NCI-H345 treated with DMSO at 0.1 percent for 48 hours (cell line): ENCODE results near the gene TNP2.
"Not testable (repeated sequence)": the region's sequence is repeated elsewhere in the genome, so short reads cannot be mapped to it uniquely, and the experiment has no call there.

Experiments
- DNase-seq: peaks from one replicate; lab custom pipeline; 2025; ENCODE audit not compliant: unreplicated experiment; lab: John Stamatoyannopoulos, UW

TNP2 gene

DNA sequence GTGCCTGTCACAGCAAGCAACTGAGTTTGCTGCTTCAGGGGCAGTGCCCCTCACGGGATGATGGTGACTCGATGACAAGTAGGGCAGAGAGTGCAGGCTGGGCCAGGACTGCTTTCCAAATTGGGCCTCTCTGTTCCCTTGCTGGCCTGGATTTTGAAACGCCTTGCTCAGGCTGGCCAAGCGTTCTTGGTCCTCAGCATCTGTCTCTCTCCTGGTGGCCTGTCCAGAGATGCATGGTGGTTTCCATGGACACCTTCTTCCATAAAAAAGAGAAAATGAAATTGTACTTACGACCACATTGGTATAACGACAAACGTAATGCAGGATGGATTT is 31.4 kb upstream of the TNP2 start:
- no peak for DNase-seq

- no peak for DNase-seq
Observed at GRCh38 chr16:11299865-11300559, 30.9 kb upstream of the TNP2 start.

GRCh38 chr16:11298950-11299547 is 29.9 kb upstream of the TNP2 start:
- DNase-seq = not testable (repeated sequence)

DNA sequence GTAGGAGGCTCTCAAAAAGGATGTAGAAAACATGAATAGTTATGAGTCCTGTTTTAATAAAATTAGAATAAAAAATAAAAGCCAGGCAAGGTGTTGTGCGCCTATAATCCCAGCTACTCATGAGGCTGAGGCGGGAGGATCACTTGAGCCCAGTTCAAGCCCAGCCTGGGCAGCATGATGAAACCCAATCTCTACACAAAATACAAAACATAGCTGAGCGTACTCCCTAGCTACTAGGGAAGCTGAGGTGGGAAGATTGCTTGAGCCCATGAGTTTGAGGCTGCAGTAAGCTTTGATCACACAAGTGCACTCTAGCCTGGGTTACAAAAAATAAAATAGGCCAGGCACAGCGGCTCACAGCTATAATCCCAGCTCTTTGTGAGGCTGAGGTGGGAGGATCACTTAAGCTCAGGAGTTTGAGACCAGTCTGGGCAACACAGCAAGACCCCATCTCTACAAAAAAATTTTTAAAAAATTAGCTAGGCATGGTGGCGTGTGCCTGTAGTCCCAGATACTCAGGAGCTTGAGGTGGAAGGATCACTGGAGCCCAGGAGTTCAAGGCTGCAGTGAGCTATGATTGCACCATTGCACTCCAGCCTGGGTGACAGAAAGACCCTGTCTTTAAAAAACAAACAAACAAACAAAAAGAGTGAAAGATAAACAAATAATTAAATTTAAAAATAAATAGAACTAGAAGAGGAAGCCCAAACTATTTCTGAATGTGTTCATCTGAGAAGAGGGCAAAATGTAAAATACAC is 29.2 kb upstream of the TNP2 start:
- no peak for DNase-seq

- peak; percentile 36 for DNase-seq
Observed at GRCh38 chr16:11297492-11298142, 28.5 kb upstream of the TNP2 start.

GRCh38 chr16:11296706-11297491 is 27.8 kb upstream of the TNP2 start:
- no peak for DNase-seq

GRCh38 chr16:11296351-11296705 is 27.2 kb upstream of the TNP2 start:
- no peak for DNase-seq

DNA sequence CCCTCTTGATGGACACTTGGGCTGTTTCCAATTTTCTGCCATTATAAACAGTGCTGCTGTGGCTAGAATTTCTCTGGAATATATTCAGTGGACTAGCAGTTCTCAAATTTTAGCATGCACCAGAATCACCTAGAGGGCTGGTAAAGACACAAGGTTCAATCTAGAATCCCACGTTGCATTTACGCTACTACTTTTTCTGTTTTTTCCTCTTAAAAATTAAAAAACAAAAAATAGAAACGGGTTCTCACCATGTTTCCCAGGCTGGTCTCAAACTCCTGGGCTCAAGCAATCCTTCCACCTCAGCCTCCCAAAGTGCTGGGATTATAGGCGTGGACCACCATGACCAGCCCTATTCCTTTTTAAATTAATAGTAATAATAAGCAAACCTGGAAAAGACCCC is 26.5 kb upstream of the TNP2 start:
- DNase-seq = no peak

DNA sequence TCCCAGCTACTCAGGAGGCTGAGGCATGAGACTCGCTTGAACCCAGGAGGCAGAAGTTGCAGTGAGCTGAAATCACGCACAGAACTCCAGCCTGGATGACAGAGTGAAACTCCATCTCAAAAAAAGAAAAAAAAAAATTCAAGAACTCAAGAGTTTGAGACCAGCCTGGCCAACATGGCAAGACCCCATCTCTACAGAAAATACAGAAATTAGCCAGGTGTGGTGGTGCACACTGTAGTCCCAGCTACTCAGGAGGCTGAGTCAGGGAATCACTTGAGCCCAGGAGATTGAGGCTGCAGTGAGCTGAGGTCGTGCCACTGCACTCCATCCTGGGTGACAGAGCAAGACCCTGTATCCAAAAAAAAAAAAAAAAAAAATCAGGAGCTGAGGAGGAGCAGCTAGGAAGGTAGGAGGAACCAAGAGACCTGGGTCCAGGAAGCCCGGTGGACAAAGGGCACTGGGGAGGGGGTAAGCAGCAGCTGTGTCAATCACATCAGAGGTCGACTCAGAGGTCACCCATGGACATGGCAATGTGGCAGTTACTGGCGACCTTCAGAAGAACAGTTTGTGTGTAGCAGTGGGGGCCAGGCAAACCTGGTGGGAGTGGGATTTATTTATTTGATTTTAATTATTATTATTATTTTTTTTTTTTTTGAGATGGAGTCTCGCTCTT is 23.1 kb upstream of the TNP2 start:
- no peak for DNase-seq

GRCh38 chr16:11291091-11291703 is 22.1 kb upstream of the TNP2 start:
- no peak for DNase-seq

DNA sequence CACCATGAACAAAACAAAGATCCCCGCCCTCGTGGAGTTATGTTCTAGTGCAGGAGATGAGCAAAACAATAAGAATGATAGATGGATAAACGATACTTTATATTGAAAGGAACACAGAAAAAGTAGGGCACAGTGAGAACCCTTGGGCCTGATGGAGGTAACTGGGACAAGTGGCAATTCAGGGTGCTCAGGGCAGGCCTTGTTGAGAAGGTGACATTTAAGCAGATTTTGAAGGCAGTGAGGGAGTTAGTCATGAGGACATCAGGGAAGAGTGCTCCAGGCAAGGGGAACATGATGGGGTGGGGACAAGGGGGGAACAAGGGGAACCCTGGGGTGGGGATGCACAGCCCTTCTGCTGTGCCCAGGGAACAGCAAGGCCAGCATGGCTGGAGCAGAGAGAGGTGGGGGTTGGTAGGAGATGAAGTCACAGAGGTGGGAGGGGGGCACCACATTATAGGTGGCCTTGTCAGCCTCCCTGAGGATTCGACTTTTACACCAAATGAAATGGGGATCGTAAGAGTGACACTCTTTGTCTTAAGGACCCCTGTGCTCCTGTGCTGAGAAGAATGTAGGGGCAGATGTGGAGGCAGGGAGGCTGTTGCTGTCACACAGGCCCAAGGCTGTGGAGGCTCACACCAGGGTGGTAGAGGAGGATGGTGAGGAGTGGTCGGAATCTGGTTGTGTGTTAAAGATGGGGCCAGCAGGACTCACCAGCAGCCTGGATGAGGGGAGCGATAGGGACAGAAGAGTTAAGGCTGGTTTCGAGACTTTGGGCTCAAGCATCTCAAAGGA is 21.2 kb upstream of the TNP2 start:
- no peak for DNase-seq

GRCh38 chr16:11289696-11290095 is 20.6 kb upstream of the TNP2 start:
- not testable (repeated sequence) for DNase-seq

DNA sequence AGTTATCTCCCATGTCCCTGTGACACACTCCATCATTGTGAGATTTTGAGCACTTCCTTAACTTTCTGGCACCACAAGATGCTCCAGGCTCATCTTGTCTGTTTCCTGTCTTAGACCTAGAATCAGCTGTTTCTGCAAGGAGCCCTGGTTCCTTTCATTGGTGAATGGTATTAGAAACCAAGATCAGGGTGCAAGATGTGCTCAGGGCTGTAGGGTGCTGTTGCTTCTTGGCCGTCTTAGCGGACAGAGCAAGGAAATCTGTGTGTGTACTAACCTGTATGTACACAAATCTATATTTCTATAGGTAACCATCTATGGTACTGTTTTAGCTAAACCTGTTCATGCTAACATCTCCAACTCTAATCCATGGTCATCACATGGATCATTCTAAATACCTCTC is 20.1 kb upstream of the TNP2 start:
- DNase-seq = no peak

DNA sequence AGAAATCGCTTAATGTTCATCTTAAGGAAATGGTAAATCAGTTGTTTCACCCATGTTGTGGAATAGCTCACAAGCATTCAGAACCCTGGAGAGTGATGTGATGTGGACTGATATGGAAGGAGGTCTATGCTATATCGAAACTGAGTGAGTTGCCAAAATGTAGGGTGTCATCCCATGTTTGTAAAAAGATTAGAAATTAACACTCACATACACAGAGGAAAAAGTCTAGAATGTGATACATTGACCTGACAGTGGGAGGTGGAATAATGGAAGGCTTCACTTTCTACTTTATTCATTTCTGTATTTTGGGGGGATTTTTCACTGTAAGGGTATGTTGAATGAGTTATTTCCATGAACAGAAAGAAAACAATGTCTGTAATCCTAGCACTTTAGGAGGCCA is 16.7 kb upstream of the TNP2 start:
- DNase-seq = no peak

DNA sequence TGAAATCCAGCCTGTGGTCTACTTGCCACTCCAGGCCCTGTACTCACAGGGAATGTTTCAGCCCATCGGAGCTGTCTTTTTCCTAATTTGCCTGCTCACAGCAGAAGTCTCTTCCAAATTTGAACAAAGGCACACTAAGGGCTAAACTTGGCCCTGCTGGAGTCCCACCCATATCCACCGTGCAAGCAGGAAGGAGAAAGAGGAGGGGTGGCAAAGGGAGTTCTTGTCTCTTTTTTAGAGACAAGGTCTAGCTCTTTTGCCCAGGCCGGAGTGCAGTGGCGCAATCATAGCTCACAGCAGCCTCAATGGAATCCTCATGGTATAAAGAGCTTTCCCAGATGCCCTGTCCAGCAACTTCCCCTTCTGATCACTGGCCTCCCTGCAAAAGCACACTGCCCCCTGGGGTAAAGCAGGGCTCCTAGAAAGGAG is 14.7 kb upstream of the TNP2 start:
- DNase-seq = no peak

DNA sequence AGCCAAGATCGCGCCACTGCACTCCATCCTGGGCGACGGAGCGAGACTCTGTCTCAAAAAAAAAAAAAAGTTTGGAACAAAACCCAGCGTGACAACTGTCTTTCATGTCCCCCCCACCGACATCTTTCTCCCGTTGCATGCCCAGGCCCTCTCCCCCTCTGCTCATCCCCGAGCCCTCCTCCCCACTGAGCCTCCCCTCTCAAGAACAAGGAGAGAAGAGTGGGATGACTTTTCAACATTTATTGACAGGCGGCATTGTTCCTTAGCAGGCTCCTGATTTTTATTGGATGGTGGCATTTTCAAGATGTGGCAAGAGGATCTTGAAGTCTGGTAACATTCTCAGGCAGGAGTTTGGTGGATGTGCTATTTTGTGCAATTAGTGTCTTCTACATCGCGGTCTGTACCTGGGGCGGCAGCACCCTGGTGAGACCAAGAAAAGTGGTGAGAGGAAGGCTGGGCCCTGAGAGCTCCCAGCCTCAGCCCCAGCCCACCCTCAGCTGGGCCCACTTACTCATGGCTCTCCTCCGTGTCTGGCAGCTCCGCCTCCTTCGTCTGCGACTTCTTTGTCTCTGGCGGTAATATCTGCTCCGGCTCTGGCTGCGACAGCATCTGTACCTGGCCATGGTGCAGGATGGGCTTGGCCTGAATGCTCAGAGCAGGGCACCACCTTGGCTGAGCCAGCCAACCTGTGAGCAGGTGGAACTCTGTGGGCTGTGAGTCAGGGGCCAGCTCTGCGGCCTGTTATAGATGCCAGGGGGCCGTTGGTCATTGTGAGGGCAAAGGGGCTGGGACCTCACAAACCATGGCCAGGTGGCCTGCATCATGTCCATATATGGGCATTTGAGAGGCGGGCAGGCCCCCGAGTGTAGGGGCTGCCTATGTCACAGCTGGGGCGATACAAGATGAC is 11.7 kb upstream of the TNP2 start, which contains the start of gene PRM1:
Gene PRM1, minus strand, starts transcription at position 715 of the 907 bp plus-strand sequence. Its CDS starts 92 bp downstream, at position 623.
- no peak for DNase-seq

GRCh38 chr16:11278681-11279628 is 9.8 kb upstream of the TNP2 start:
- no peak for DNase-seq
